Measurements from ENCODE around the gene PRF1.

GRCh38 chr10:70579234-70580002 lies 23.1 kb downstream of the PRF1 start:
- TF ChIP-seq CTCF (IDR thresholded peaks at IDR 0.05; ENCODE audit: insufficient read depth, low read length): no peak
- TF ChIP-seq, protein P1, sequence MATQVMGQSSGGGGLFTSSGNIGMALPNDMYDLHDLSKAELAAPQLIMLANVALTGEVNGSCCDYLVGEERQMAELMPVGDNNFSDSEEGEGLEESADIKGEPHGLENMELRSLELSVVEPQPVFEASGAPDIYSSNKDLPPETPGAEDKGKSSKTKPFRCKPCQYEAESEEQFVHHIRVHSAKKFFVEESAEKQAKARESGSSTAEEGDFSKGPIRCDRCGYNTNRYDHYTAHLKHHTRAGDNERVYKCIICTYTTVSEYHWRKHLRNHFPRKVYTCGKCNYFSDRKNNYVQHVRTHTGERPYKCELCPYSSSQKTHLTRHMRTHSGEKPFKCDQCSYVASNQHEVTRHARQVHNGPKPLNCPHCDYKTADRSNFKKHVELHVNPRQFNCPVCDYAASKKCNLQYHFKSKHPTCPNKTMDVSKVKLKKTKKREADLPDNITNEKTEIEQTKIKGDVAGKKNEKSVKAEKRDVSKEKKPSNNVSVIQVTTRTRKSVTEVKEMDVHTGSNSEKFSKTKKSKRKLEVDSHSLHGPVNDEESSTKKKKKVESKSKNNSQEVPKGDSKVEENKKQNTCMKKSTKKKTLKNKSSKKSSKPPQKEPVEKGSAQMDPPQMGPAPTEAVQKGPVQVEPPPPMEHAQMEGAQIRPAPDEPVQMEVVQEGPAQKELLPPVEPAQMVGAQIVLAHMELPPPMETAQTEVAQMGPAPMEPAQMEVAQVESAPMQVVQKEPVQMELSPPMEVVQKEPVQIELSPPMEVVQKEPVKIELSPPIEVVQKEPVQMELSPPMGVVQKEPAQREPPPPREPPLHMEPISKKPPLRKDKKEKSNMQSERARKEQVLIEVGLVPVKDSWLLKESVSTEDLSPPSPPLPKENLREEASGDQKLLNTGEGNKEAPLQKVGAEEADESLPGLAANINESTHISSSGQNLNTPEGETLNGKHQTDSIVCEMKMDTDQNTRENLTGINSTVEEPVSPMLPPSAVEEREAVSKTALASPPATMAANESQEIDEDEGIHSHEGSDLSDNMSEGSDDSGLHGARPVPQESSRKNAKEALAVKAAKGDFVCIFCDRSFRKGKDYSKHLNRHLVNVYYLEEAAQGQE (IDR thresholded peaks at IDR 0.05; ENCODE audit: insufficient replicate concordance, low read depth): no peak

Measured in HL-60 (cell line).